ENCODE results near the gene PCBP3. TPM values are rescaled to one million over a fixed set of nuclear protein-coding genes. Genes with fewer than 3 reads are reported as not detected.

Gene PCBP3
- total RNA-seq, 1 experiment from 2014 or later: 10.9 TPM

- Histone ChIP-seq H4K5ac (ENCODE audit: insufficient read length, low read depth, low read length) (no peak overlapping the region), H2BK120ac (ENCODE audit: low read depth, low read length, poor library complexity, severe bottlenecking) (no peak overlapping the region), H2AFZ (ENCODE audit: low read length) (no peak overlapping the region), H3K4me1 (ENCODE audit: insufficient read depth, low read length) (no peaks in the 10 kb centered on the region), H3K23ac (ENCODE audit: insufficient read length, low read depth, low read length) (no peak overlapping the region), H3K79me2 (ENCODE audit: insufficient read depth, low read length) (no peaks in the 10 kb centered on the region), H3K4me2 (ENCODE audit: insufficient read depth, insufficient read length, low read length) (no peak overlapping the region), H3K9me3 (ENCODE audit: control insufficient read depth, low read depth, low read length) (no peaks in the 10 kb centered on the region), H4K8ac (replicated peaks; ENCODE audit: insufficient read length, low read depth, low read length) (no peak overlapping the region), H3K79me1 (ENCODE audit: insufficient read depth, low read depth, low read length, poor library complexity, severe bottlenecking) (no peaks in the 10 kb centered on the region), H3K4ac (ENCODE audit: low read depth, low read length) (no peak overlapping the region), H4K20me1 (ENCODE audit: control insufficient read depth, insufficient read depth, insufficient read length) (no peaks in the 10 kb centered on the region), H2BK12ac (ENCODE audit: insufficient read length, low read depth, low read length) (no peak overlapping the region), H3K14ac (ENCODE audit: insufficient read depth, low read length) (no peak overlapping the region; the same call in 1 of the 2 replicates), H3K9ac (ENCODE audit: extremely low read depth, insufficient read length, low read length) (no peak overlapping the region), H4K91ac (ENCODE audit: insufficient read length, low read depth, low read length) (no peak overlapping the region), H3K27me3 (ENCODE audit: insufficient read depth, low read length) (no peaks in the 10 kb centered on the region), H2BK5ac (ENCODE audit: insufficient read length, low read length) (no peak overlapping the region), H2BK15ac (ENCODE audit: low read depth, low read length) (no peak overlapping the region), H3T11ph (ENCODE audit: low read length) (no peak overlapping the region), H2BK20ac (ENCODE audit: low read depth, low read length, poor library complexity, severe bottlenecking) (no peak overlapping the region), H3K23me2 (ENCODE audit: insufficient read length, low read depth, low read length, poor library complexity, severe bottlenecking) (no peaks in the 10 kb centered on the region), H3K18ac (ENCODE audit: insufficient read length, low read depth, low read length) (no peak overlapping the region), H2AK5ac (ENCODE audit: insufficient read length, low read length) (no peak overlapping the region), H3K27ac (ENCODE audit: insufficient read length, low read depth, low read length) (no peak overlapping the region), H3K56ac (ENCODE audit: insufficient read length, low read depth, low read length) (no peak overlapping the region)
- H3K4me3 Mint-ChIP-seq: no peak overlapping the region
- peak; percentile 19 for DNase-seq
- peaks cover 15% of the 10 kb centered on the region for H3K27me3 Mint-ChIP-seq (ENCODE audit: low read depth)
- no peak for TF ChIP-seq CTCF (conservative IDR thresholded peaks at IDR 0.05)
- no peaks in the 10 kb centered on the region for H3K9me3 Mint-ChIP-seq
- H3K36me3 Mint-ChIP-seq (ENCODE audit: insufficient read depth in 1 of 3, low read depth in 3 of 3): no peaks in the 10 kb centered on the region
- H3K4me1 Mint-ChIP-seq: no peaks in the 10 kb centered on the region
- WGBS (ENCODE audit: extremely low coverage, insufficient read length, low lambda C conversion rate): no CpG with 5 or more reads among the region's 16 CpGs
- no peak overlapping the region; a peak in 2 of 7 replicates for H3K27ac Mint-ChIP-seq
These were observed 13.3 kb upstream of the PCBP3 start for GRCh38 chr21:45630066-45630694.
